HG02884 (cell line): ENCODE measurements around the gene FGF18.

Experiments
- ATAC-seq: cut with Tn5 transposase; IDR thresholded peaks from one replicate; pipeline ENCODE4 v1.9.1; 2021; ENCODE audit warnings: mild to moderate bottlenecking, moderate library complexity; ENCODE audit not compliant: unreplicated experiment

FGF18 gene

GRCh38 chr5:171462928-171463861 is 43.7 kb downstream of the FGF18 start:
- ATAC-seq: no peak

DNA sequence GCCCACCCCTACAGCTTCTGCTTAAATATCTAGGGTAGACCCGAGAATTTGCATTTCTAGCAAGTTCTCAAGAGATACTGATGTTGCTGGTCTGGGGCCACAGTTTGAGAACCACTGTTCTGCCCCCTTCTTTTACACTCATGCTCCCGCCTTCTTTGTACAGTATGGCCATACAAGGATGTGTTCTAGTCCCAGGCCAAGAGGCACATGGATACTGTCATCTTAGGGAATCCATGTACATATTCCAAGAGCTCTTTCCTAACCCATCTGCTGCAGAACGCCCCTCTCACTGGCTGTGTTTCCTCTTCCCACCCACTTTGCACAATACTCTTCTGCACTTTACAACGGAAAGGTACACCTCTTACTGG is 44.4 kb downstream of the FGF18 start:
- ATAC-seq: no peak

DNA sequence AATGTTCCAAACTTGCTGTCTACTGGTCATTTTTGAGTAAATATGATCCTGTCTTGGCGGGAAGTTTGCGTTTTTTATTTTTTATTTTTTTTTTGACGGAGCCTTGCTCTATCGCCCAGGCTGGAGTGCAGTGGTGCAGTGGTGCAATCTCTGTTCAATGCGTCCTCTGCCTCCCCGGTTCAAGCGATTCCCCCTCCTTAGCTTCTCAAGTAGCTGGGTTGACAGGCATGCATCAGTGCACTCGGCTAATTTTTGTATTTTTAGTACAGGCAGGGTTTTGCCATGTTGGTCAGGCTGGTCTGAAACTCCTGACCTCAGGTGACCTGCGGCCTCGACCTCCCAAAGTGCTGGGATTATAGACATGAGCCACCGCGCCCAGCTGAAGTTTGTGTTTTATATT is 45.4 kb downstream of the FGF18 start:
- ATAC-seq: no peak

DNA sequence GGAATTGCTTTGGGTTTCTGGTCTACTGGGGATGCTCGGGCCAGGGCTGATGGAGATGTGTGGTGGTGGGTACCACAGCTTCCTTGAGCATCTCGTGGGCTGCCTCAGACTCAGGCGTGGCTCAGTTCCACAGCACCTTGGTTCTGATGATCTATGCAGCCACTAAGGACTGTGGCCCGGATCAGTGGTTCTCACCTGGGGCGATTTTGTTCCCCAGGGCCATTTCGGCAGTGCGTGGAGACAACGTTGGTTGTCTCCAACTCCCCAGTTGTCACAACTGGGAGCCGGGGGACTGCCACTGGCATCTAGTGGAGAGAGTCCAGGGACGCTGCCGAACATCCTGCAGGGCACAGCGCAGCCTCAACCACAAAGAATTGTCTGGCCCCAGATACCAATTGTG is 47.7 kb downstream of the FGF18 start:
- ATAC-seq: no peak

- no peak for ATAC-seq
These were observed 49.9 kb downstream of the FGF18 start for GRCh38 chr5:171469326-171469725.

GRCh38 chr5:171470420-171470819 is 51.0 kb downstream of the FGF18 start:
- ATAC-seq: no peak

- no peak for ATAC-seq
These were observed 54.9 kb downstream of the FGF18 start for GRCh38 chr5:171474230-171474813.

GRCh38 chr5:171475596-171475995 is 56.1 kb downstream of the FGF18 start:
- no peak for ATAC-seq

DNA sequence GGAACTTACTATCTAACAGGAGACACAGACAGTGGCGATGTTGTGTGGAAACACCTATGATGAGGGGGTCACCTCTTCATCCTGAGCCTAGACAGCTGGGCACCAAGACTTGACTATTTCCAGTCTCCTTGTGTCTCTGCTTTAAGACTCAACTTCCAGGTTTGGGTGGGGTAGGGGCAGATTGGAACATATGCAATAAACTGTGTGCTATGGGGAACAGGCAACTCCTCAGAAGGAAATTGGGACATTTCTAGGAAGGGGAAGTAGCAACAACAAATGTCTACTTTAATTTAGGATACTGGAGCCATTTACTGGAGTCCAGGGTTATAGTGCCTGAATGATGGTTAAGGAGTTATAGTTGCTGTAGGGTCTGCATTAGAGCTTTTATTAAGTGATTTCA is 57.3 kb downstream of the FGF18 start:
- ATAC-seq: no peak

- ATAC-seq: no peak
These were observed 57.7 kb downstream of the FGF18 start for GRCh38 chr5:171477101-171477500.

DNA sequence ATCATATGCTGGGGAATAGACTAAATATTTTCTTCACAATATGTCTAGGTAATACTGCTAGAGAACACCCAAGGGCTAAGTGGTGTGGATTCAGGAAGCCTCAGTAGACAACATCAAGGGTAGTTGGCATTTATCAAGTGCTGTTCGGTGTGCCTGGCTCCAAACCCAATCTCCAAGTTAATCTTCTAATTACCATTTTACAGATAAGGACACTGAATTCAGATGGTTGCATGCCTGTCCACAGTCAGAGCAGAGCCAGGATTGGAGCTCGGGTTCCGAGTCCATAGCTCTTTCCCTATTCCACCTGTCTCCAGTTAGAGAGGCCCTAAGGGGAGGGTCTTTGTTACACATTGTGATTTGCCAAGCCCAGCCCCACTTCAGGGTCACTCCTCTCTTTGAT is 58.2 kb downstream of the FGF18 start:
- no peak for ATAC-seq

DNA sequence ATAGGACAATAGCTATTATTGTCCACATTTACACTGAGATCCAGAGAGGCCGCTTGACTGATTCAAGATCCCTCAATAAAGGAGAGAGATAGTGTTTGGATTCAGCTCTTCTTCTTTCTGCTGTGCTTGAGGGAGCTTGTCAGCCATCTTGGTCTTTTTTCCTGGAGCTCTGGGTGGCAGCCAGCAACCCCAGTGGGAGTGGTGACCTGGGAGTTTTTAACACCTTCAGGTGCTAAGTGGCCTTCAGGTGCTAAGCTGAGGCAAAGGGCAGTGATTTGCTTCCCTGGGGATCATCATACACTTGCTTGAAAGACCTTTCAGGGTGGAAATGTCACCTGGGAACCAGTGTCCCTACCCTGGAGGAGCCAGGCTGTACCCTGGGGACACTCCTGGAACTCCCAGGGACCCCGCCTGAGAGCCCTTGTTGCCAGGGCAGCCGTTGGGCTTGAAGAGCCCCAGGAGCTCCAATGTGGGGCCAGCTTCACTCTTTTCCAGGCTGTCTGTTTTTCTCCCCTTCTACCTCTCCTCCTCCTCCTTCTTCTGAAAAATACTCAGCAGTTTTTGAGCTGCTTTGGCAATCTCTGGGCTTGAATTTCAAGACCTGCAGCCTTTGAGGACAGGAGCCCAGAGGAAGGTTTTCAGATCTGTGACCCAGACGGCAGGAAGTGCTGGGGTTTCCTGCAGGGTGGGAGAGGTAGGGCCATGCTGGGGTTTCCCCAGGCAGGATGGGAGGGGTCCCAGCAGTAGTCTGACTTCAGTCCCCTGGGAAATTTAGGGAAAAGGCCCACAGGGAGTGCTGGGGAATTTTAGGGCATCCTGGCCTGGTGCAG is 59.7 kb downstream of the FGF18 start:
- ATAC-seq: no peak

DNA sequence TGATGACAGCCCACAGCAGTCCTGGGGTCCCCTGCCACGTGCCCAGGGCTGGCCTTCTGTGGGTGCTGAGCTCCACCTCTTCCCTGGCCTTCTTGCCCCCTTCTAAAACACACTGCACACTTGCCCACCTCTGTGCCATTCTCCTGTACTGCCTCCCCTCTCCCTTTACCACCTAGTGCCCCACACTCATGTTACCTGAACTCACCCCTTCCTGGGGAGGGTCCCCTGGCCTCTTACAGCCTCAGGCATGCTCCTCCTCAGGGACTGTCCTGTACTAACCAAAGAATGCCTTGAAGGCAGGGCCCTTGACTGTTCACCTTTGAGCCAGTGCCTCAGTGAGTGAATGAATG is 60.3 kb downstream of the FGF18 start:
- no peak for ATAC-seq

DNA sequence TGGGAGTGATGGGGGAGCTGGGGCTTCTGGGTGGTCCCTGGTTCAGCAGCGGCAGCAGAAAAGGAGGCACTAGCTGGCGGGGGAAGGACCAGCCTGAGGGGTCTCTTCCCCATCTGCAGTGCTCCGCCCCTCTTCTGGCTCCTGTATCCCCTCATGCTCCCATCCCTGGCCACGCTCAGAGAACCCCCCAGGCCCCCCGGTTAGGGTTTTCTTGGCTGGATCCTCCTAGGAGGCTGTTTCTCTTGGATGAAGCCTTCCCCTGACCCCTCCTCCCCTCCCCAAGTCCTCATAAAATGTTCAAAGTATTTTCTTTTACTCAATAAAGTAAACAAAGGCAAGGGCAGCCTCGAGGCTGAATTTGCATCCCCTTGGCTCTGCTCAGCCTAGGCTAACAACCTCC is 60.8 kb downstream of the FGF18 start:
- no peak for ATAC-seq

- ATAC-seq: no peak
These were observed 62.4 kb downstream of the FGF18 start for GRCh38 chr5:171481571-171482433.

DNA sequence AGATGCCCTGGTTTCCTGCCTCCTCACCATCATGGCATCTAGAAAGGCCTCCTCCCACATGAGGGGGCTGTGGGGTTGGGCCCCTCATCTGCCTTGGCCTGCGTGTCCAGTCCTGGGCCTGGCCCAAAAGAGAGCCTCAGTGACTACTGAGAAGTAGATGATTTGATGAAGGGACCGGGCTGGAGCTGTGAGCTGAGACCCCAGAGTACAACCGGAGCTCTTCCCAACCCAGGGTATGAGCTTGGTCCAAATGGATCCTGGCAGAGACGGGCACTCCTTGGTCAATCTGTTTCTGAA is 62.9 kb downstream of the FGF18 start:
- no peak for ATAC-seq

GRCh38 chr5:171483551-171484135 is 64.2 kb downstream of the FGF18 start:
- no peak for ATAC-seq

DNA sequence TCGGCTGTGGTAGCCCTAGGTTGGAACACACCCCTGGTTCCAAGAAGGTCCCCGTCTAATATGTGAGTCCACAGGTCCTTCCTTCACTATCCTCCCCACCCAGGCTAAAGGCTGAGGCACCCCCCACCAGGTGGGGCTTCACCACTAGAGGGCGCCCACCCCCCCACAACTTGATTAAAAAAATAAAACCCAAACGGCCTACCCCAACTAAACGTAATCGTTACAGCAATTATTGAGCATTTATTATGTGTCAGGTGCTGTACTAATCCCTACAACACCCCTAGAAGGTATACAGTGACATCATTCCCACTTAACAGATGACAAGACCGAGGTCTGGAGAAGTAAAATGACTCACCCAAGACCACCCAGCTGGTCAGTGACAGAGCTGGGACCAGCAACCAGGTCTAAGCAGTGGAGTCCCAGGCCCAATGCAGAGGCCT is 65.0 kb downstream of the FGF18 start:
- ATAC-seq: no peak

DNA sequence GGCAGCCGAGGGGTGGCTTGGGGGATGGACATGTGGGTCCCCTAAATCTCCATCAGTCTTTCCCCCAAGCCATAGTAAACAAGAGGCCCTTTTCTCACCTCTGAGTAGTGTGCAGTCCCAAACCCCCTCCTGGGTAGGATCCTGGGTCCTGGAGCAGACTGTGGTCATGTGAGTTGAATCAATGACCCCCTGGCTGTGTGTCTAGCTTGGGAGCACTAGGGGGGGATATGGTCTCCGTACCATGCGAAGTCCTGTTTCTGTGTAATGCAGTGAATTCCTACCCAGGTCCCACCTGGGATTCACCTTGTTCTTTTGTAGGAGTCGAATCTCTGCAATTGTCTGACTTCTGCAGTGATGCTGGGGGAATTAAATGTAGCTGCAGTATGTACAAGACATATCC is 66.2 kb downstream of the FGF18 start:
- ATAC-seq: no peak

- no peak for ATAC-seq
These were observed 67.2 kb downstream of the FGF18 start for GRCh38 chr5:171486613-171487012.

- no peak for ATAC-seq
These were observed 69.4 kb downstream of the FGF18 start for GRCh38 chr5:171488876-171489275.
